HG03558 (cell line): ENCODE data around the gene PROZ.
A peak's percentile ranks its signal among the peaks of the same experiment; 100 is the strongest.

Source experiments
- ATAC-seq: cut with Tn5 transposase; IDR thresholded peaks from one replicate; pipeline ENCODE4 v1.9.1; 2021; ENCODE audit warnings: moderate number of reproducible peaks; ENCODE audit not compliant: unreplicated experiment; ENCODE audit errors: extremely low read depth

Gene PROZ

DNA sequence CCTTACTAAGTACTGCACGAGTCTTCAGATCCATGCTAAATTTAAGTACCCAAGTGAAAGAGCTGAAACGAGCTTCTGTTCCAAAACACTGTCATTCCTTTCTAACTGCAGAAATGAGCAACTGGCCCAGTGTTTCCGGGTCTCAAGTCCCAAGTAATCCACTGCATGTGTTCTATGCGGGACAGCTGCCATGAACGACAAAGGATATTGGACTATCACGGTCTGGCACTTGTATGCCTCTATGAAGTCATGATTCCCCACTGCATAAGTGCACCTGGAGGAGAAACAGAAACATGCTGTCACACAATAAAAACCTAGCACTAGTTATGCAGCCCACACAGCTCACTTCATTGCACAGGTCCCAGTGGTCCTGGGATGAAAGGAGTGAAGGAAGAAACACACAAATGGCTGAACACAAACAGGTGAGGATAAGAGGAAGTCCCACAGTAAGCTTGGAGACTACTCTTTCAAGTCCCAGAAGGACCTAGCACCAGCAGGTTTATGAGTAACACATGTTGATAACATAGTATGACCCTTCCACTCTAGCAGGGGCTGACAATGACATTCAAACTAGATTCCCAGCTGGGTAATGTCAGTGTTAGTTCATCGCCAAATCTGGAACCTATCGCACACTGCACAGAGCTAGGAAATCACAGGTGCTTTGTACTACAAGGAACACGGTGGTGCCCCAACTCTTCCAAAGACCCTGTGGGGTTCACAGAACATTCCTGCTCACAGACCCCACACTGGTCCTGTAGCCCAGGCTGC lies 38.7 kb downstream of the PROZ start:
- no peak for ATAC-seq

DNA sequence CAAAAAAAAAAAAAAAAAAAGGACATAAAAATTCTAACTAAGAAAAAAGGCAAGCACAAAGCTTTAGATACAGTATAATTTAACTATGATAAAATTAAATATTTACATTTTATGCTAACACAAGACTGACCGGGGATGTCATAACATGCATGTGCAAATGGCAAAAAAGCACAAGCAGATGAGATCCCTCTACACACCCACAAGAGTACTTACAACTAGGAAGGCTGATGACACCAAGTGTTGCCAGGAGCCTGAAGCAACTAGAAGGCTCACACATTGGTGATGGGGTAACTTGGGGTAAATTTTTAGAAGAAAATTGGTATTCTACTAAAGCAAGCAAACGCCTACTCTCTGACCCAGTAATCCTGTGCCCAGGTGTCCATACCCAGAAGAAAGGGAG lies 43.4 kb downstream of the PROZ start:
- no peak for ATAC-seq

DNA sequence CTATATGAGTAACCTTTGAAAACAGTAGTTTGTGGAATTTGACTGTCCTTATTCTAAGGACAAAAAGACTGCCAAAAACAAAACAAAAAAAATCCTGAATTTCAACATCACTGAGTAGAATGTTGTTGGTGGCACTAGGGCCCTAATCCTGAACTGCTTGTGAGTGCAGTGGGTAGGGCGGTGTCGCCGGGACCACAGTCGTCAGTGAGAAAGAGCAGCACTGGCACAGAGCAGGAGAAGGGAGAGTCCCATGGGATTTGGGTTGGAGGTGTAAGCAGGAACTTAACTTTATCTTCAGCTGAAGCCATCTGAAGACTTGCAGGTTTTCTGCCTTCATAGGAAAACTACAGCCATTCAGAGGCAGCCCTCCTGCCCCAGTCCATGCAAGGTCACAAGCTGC lies 44.5 kb downstream of the PROZ start:
- no peak for ATAC-seq

DNA sequence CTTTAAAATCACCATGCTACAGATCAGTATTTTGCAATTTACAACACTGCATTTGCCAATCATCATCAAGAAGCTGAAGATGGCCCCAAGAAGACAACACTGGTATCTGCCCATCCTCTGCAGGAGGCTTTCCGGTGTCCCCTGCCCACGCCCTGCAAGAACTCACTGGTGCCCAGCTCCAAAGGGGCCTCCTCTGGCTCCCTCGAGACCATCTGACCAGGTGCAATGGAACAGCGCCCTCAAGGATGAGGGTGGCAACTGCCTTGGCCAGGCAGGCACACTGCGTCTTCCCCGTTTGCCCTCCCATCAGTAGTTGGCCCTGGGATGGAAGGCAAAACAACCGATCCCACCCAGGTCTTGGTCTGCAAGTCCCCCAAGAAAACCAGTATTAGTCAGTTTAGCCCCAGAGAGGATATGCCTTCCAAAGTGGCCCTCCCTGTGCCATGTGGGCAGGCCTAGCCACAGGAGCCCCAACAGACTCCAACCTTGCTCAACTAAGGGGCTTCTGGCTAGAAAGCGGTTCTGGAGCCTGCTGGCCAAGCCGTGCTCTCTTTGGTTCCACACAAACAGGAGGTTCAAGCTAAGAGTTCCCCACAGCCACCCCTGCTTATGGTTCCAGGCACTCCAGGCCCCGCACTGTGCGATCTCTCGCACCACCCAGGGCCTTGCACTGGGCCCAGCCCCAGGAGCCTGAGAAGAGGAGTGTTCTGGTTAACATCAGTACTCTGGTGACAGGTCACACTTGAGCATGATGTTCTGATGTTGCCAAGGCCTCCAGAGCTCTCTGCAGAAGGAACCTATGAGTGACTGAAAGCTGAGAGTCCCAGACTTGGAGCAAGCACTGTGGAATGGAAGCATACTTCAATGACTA lies 45.3 kb downstream of the PROZ start:
- ATAC-seq: no peak

DNA sequence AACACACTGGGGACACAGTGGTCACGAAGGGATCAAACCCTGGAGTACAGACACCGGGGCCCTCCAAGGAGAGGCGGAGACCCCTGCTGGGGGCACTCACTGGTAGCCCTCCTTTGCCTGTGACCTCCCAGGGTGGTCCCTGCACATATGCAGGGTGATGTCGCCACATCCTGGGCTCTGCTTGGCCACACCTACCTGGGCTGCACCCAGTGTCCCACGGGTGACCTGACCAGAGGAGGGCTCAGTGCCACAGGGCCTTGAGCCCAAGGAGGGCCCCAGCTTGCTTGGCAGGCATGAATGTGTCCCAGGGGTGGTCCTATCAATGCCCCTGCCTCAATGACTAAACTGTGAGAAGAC lies 45.9 kb downstream of the PROZ start:
- ATAC-seq: no peak

DNA sequence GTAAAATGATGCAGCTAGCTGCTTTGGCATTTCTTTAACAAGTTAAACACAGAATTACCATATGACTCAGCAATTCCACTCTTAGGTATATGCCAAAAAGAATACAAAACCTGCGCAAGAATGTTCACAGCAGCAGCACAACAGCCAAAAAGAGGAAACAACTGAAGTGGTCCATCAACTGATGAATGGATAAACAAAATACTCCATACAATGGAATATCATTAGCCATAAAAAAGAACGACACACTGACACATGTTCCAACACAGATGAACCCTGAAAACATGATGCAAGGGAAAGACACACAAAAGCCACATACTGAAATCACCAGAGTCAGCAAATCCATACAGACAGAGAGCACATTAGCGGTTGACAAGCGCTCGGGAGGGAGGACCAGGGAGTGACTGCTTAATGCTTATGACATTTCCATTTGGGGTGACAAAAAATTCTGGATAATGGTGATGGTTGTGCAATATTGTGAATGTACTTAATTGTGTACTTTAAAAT lies 47.0 kb downstream of the PROZ start:
- no peak for ATAC-seq

DNA sequence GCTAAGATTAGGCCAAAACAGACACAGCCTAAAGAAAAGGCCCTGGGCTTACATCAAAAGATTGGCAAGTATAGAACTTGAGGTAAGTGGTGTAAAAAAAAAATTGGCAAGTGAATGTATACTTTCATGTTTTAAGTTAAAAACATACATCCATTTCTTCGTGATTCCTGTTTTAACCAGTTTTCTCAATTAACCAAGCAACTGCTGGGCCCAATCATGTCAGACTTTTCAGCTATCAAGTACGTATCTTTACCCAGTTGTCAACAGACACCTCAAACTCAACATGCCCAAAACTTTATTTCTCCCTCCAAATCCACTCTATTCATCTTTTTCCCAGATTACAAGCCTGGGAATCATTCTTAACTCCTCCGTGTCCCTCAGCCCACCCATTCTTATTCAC lies 49.0 kb downstream of the PROZ start:
- no peak for ATAC-seq

DNA sequence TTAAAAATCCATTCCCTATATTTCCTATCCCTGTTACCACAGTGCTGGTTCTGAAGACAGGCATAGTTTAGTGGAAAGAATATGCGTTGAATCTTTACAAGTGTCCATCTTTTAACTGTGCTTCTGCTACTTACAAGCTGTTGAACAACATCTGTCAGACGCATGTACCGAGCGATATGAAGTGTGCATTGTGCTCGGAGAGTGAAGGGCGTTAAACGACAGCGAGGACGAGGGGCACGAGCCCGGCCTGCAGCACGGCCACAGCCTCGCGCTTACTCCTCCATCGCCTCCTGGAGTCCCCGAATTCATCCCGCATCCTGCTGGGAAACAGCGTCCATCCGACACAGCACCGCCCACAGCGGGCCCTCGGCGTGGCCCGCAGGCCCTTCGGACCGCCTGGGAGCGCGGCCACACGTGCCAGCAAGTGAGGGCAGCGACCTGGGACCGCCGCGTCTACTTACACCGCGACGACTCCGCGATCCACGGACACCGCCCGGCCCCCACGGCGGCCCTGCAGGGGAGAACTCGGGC lies 49.5 kb downstream of the PROZ start:
- no peak for ATAC-seq

DNA sequence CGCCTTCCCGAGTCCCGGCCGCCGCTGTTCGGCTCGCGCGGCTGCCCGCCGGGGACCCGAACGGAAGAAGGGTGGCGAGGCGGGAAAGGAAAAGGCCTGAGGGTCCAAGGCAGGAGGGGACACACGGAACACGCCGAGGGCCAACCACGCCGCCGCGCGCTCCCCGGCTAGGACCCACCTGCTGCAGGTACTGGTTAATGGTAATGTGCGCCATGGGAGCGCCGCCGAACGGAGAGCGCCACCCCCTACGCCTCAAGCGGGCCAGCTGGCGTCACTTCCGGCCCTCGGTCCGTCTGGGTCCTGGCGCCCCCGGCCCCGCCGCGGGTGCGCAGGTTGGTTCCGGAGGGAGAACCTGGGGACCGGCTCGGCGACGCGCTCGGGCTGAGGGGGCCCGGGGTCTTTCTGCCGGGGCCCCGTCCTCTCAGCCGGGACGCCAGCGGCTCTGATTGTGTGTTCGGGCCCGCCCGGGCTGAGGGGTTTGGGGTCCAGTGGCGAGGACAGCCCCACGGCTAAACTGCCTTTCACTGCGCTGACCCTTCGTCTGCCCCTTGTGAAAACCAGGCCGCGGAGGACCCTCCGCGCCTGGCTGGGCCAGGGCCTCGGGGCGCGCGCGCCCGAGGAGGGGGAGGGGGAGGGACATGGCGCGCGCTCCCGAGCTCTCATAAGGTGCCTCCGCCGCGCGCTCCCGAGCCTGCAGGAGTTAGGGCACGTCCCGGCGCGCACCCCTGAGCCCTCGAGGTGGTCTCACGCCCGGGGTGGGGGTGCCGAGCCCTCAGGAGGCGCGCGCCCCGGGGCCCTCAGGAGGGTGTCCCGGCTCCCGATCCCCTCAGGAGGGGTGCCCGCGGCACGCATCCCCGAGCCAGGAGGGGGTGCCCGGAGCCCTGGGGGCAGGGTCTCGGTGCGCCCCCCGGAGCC lies 50.2 kb downstream of the PROZ start, which contains the start of gene PCID2:
Gene PCID2, minus strand, starts transcription at position 249 of the 915 bp plus-strand sequence. Its CDS starts 35 bp downstream, at position 214.
- peak; percentile 40 for ATAC-seq

DNA sequence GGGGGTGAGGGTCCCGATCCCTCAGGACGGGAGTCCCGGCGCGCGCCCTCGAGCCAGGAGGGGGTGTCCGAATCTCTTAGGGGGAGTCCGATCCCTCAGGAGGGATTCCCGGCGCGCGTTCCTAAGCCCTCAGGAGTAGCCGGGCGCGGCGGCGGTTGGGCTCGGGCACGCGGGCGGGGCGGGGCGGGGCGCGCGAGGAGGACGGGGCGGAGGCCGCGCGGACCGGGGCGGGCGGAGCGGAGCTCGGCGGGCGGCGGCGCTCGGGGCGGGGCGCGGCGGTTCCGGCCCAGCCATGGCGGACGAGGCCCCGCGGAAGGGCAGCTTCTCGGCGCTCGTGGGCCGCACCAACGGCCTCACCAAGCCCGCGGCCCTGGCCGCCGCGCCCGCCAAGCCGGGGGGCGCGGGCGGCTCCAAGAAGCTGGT lies 50.9 kb downstream of the PROZ start, which contains the start of gene CUL4A:
Gene CUL4A, plus strand, starts transcription at position 278 of the 423 bp plus-strand sequence. Its CDS starts 15 bp downstream, at position 293.
- ATAC-seq: peak; percentile 6

DNA sequence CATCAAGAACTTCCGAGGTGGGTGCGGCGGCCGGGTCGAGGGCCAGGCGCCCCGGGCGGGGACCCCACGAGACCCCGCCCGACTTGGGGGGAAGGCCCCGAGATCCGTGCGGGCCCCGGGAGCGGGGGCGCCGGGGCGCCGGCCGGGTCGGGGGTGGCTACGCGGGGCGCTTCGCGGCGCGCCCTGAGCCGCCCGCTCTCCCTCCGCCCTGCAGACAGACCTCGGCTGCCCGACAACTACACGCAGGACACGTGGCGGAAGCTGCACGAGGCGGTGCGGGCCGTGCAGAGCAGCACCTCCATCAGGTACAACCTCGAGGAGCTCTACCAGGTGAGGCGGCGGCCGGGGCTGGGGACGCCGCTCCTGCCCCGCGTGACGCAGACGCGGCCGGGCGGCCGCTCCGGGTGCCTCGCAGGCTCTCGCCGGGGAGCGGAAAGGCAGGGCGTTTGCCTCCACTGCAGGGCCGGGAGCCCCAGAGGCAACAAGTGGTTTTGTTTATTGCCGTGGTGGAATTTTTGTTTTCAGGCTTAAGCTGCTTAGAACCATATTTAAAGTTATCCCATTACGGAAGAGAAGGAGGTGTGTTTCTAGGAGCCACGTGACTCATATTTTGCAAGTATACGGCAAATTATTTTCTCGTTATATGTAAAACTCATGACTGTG lies 51.4 kb downstream of the PROZ start:
- peak; percentile 20 for ATAC-seq

DNA sequence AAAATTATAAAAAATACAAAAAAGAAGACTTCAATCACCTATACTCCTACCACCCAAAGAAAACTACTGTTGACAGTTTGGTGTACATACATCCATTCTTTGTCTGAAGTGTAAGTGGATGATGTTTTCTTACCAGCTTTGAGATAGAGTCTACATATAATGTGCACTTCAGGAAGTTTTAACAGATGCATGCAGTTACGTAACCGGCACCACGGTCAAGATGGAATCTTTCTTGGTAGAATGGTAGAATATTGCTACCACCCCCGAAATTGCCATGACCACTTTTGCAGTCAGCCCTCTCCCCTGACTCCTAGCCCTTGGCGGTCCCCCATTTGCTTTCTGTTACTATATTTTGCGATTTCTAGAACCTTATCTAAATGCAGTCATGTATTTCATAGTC lies 52.4 kb downstream of the PROZ start:
- ATAC-seq: no peak

DNA sequence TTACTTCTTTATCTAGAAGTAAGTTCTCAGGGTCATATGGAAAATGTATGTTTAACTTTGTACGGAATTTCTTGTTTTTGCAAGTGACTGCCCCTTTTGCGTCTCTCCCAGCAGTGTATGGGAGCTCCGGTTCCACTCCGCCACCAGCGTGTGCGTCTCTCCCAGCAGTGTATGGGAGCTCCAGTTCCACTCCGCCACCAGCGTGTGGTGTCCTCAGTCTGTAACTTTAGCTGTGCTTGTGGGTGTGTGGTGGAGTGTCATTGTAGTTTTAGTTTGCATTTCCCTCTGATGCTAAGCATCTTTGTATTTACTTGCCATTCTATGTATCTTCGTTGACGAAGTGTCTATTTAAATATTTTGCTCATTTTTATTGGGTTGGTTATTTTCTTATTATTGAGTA lies 53.3 kb downstream of the PROZ start:
- ATAC-seq: no peak

DNA sequence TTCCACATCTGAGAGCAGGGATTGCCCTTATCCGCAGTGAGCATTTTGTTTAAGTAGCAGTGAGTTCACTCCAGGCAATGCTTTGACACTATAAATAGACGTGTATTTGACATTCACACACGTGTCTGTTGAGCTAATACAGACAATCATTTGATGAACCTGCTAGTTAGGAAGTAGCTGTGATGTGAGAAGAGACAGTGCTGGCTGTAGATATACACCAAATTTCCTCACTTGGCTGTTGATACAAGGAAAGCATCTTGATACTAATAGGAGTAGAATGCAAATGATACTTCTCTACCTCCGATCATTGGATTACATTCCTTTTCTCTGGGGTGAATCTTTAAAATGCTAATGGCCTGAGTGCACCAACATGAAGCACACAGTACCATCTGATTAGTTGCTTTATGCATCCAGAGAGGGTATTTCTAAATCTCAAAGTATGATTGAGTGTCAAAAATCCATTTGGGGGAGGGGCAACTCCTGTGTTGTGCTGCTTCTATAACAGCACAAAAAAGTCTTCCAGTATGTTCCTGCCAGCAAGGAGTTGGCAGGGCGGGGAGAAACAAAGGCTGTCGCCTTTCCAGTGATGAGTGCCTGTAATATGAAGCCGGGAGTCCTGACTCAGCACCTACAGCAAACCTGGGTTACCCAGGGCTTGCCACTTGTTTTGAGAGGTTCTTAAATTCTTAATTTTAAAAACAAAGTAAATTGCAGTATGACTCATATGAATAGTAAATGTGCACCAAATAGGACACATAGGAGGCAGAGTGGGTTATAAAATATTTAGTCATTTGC lies 58.0 kb downstream of the PROZ start:
- ATAC-seq: no peak

DNA sequence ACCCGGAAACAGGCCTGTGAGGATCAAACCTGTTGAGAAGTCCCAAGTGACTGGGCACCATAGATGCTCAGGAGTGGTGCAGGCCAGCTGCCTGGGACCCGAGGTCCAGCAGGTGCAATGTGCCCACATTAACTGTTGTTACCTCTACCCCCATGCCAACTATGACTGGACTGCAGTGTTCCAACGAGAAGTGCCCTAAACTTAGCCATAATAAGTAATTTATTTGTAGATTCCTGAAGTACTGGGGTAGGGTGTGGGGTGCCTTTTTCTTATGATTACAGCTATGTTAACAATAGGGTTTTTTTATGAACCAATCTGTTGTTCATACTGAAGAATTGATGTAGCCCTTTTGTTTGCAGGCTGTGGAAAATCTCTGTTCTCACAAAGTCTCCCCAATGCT lies 60.1 kb downstream of the PROZ start:
- ATAC-seq: no peak

DNA sequence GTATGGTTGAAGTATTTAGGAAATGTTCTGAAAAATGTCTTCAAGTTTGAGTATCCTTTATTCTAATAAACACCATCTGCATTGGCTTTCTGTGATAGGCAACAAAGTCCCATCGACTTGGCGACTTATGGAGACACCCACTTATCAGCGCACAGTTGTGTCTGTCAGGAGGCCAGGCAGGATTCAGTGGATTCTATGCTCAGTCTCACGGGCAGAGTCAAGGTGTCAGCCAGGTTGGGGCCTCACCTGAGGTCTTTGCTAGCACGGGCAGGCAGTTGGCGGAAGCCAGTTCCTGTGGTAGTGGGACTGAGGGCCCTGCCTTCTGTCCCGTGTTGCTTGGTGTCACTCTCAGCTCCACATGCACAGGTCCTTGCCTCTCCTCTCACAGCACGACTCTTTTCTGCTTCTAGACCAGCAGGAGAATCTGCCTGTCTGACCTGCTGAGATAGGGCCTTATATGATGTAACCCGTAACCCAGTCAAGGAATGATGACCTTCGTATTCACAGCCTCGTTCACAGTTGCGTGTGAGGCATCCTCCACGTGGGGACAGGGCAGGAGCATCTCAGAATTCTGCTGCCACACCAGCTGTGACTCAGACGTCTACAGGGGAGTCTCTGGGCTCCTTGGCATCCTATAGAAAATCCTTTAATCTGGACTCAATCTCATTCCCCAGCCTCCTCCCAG lies 61.0 kb downstream of the PROZ start:
- no peak for ATAC-seq

DNA sequence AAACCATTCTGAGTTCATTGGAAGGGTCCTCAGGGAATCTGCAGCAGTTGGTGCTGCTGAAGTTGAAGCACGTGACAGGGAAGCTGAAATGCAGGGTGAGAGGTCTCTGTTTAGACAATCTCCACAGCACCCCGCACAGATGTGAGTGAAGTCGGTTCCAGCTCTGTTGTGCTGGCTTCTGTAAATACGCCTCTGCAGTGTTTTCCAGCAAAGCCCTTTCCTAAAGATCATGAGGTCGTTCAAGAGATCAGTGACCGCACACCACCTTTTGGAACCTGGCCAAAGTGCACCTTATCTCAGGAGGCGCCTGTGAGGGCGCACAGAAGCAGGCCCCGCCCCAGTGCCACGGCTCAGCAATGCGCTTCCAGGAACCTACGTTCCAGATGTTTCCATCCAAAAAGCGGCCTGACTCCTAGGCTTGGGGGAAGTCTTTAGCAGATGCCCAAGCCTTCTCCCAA lies 61.7 kb downstream of the PROZ start:
- no peak for ATAC-seq

DNA sequence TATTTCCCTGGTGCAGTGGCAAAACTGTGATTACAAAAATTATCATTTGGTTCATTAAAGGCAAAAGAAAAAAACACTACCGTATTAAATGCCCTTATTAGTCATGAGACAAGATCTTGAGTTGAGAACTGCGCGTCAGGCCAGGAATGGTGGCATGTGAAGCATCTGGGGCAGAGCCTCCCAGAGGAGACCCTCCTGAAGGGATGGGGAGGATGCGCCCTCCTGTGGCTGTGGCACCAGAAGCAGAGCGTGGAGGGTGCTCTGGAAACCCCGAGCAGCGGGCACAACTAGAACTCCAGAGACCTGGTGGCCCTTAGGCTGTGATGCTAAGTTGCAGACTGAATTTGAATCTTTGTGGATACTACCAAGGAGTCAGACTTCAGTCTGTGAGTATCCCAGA lies 62.4 kb downstream of the PROZ start:
- ATAC-seq: no peak
